22Rv1 (cell line): ENCODE measurements around the gene AGBL1.

Experiments used
- CTCF ChIP-seq: fragments of 450-650 bp; IDR thresholded peaks from 2 replicates; pipeline ENCODE4 v1.5.1; 2017; ENCODE audit warnings: mild to moderate bottlenecking
- ZFX ChIP-seq: fragments of 450-650 bp; IDR thresholded peaks from 2 replicates; pipeline ENCODE4 v1.6.1; 2017; ENCODE audit warnings: antibody characterized with exemption, borderline replicate concordance

DNA sequence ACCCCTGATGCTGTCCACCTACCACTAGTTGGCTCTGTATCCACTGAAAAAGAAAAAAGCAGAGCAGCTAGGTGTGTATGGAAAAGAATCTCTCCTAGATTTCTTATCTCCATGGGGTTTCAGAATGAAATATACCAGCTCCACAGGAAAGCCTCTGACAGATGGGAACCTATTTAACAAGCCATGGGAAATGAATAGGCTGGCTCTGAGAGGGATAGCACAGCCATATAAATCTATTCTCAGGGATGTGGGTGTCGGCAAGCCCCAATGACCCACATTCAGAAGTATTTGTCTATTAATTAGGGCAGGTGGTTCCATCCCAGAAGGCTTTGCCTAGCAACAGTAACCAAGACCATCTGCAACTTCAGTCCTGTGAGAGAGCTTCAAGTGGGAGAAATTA lies 694.1 kb downstream of the AGBL1 start:
- no peak for TF ChIP-seq CTCF
- TF ChIP-seq ZFX, result no peak
